SHP77 (cell line): ENCODE data around the gene LPAR5.

Experiments
- DNase-seq, 2 experiments: peaks; one replicate each; lab custom pipeline; 2025; lab: John Stamatoyannopoulos, UW

LPAR5 gene

DNA sequence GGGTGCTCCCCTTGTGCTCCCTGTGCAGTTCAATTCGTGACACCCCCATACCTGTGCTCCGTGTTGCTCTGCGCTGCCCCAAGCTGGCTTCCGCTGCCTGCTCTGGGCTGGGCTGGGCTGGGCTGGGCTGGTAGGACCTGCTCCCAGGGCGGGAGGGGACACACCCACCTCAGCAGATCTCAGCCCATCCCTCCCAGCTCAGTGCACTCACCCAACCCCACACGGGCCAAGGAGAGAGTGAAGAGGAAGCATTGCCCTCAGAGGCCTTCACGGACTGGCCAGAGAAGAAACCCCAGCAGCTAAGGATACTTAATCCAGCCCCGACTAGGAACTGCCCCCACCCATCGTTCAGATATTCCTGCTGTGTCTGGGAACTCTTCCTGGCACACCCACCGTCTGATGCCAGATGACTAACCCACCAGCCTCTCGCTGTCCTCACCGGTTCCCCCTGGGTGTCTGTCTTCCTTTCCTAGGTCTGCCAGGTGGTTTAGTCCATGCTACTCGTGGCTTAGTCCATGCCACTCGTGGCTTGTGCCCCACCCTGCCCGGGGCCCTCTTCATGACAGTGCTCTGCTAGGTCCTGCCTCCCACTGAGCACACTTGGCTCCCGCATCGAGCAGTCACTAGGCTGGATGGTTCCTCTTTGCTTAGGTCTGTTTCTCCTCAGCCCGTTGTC lies at the start of gene LPAR5:
TSS of gene LPAR5 (minus strand) at position 104 of the 676 bp plus-strand sequence. CDS start 14,711 bp downstream, outside the sequence.
- DNase-seq = no peak

DNA sequence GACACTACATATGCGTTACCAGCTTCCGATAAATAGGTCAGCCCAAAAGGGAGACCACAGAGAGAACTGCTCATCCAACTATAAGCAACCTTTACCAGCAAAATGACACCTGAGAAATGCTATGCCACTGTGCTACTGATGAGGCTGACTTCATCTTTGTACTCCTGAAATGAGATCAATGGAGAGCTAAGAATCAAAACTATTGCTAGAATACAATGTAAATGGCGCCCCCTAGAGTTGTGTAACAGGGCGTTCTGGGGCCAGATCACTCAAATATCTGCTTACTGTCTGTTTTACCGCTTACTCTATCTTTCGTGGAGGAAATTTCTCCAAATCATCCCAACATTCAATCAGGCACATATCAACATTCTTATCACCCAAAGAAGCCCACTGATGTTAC lies 48.9 kb upstream of the LPAR5 start:
- no peak for DNase-seq

DNA sequence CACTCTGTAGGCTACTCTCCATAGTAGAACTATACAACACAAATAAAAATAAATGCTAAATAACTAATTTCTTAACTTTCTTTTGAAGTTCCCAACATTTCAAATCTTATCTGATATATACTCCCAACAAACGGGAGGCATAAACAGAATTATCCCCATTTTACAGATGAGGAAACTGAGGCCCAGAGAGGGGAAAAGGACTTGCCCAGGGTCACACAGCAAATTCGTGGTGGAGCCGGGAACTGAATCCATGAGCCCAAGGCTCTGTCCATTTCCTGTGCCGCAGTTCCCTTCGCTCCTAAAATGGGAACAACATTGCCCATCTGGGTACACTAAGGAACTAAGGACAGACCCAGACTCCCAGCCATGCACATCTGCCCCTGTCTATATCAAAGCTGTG lies 41.2 kb upstream of the LPAR5 start:
- no peak for DNase-seq

DNA sequence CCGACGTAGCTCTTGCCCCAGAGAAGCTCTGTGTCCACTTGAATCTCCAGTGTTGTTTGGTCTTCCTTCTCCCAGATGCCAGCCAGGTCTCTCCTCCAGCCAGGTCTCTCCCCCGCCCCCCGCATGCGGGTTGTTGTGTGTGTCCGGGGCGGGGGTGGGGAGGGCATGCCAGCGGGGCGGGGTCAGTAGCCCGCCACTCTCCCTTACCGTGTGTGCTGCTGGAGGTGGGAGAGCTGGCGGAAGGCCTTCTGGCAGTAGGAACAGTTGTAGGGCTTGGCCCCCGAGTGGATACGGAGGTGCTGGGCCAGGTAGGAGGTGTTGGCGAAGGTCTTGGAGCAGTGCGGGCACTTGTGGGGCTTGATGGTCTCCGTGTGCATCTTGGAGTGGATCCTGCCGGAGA lies 36.4 kb upstream of the LPAR5 start:
- no peak for DNase-seq

DNA sequence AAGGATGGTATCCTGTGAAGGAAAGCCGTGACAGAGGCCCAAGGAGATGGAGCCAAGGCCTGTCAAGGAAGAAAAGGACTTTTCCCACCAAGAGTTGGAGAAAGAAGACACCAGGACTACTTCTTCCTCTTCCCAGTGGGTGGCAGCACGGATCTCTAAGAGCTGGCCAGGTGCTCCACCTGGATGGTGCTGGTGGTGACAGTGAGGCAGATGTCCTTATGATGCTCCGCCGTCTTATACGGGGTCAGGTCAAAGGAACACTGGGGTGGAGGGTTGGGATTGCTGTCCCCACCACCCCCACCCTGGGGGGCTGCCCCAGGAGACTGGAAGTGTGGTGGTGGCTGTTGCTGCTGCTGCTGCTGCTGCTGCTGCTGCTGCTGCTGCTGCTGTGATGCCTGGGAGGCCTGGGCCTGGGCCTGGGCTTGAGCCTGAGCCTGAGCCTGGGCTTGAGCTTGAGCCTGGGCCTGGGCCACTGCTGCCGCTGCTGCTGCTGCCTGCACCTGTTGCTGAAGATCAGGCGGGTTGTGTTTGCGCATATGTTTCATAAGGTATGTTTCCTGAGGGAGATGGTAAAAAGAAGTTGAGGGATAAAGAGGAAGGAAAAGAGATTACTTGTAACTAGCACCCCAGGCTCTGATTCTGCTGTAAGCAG lies 31.9 kb upstream of the LPAR5 start:
- no peak for DNase-seq

DNA sequence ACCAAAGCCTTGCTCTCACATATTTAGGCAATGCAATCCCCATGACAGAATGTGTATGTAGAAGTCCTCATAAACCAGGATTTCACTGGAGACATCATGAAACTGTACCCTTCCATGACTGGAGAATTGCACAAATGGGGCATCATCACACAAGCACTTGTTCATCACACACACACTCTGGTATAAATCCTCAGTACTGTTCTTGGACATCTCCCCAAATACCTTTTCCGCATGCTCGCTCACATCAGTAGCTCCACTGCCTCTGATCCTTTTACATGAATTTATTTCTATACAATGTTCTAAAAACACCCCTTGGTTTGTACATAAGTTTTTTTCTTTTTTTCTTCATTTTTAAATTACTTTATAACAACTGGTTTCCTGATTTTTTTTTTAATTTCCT lies 30.5 kb upstream of the LPAR5 start:
- DNase-seq = no peak

DNA sequence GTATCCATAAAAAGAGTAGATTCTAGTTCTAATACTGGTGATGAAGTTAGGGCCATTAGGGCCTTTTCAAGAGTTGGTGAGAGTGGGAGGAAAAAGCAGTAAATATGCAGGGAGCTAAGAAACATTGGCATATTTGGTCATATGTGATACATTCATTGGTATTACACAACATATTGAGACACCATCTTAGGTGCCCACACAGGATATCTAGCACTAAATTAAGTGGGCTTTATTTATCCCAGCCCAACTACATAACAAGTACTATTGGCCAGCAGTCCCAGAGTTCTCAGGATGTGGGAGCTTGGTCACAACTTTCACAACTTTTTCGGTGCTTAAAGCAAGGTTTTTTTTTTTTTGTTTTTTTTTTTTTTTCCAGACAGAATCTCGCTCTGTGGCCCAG lies 29.1 kb upstream of the LPAR5 start:
- DNase-seq = no peak

DNA sequence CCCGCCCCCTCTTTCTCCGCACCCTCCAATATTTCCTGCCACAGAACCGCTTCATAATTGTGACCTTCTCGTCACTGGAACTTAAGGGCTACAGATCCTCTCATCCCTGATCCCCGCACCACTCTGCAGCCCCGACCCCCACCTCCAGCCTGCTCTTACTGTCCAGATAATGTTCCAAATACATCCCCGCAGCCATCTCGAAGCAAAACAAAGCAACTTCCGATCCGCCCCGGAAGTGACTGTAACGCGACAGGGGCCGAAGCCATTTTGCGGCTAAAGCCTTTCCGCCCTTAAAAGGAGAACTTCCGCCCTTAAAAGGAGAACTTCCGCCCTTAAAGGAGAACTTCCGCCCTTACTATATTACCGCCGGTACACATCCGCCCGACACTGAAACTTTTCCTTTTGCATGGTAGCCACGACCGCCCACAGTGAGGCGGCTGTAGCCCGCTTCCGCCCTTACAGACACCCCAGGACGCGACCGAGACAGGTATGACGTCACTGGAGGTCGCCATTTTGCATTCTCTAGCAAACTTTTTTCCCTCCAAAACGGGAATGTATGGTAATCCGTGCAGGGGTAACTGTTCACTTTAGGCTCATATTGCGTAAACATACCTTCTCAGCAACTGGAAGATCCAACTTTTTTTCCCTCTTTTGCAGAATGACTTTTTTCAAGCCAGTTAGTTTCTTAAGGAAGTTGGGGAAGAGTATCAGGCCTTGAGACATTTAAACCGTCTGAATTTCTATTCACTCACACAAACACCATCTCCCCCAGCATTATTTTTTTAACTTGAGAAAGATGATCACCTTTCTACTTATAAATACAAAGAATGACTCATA lies 27.4 kb upstream of the LPAR5 start, which contains the start of gene ING4:
TSS of gene ING4 (minus strand) at position 214 of the 837 bp plus-strand sequence. CDS start at position 196, 18 bp downstream.
- DNase-seq = peak; percentile 88 to 93

DNA sequence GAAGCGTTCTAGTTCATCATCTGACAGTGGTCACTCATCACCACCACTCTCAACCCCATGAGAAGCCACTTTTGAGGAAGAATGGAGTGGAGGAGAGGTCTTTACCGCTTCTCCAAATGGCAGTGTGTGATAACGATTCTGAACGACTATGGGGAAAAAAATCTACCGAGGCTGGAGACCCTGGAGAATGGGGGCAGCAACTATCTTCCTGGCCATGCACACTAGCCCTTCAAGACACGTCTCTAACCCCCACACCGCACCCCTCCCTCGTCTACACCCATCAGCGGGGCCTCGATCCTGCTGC lies 26.8 kb upstream of the LPAR5 start:
- DNase-seq = no peak

DNA sequence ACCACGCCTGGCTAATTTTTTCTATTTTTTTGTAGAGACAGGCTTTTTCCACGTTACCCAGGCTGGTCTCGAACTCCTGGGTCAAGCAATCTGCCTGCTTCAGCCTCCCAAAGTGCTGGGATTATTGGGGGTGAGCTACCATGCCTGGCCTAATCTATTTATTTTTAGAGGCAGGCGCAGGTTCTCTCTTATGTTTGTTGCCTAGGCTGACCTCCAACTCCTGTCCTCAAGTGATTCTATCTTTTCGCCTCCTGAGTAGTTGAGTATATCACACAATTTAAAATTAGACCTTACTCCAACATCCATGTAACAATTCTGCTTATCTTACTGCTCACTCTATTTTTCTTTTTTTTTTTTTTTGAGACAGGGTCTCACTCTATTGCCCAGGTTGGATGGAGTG lies 18.2 kb upstream of the LPAR5 start:
- no peak for DNase-seq

DNA sequence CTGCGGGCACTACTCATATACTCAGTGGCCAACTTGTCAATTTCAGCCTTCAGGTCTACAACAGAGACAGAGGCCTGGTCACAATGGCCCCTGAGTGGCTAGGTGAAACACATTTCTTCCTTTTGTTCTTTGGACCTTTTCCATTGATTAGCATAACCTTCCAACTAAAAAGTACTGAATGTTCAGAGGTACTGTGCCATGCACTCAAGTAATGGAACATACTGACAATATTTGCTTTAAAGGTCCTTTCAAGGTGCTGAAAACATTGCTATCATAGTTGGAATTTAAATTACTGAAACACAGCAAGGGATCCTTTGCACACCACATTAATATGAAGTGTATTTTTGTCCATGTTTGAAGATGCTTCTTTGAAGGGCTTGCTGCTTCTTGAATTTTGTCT lies 17.6 kb upstream of the LPAR5 start:
- no peak for DNase-seq

DNA sequence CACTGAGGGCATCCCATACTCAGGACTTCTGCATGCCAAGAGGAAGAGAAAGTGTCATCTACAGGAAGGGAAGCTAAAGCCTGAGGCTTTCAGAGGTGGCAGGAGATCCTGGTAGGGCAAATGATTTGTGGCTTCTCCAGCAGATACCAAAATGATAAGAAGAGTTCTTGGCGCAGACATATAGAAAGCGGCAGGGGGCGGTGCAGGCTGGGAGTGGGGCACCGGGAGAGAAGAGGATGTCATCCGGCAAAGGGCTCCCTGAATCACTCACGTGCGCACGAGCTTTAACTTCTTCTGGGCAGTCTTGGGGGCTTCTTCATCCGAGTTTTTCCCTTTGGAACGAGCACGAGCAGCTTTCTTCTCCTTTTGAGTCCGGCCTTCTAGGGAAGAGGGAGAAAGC lies 16.6 kb upstream of the LPAR5 start:
- DNase-seq = no peak

DNA sequence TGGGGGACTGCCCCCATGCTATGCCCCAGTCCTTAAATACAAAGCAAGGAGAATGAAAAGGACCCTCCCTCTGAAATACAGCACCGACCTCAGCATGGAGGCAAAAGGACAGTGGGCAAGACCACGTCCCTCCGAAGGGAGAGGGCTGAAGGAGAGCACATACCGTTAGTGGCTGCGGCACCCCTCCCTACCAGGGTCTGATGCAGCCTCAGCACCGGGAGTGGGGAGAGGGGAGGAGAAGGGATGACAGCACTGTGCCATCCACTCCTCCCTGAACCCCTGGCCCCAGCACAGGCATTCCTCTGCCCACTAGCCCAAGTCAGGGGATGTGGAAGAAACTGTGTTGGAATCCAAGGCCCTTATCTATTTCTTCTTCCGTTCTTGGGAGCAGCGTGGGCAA lies 15.1 kb upstream of the LPAR5 start:
- no peak for DNase-seq

DNA sequence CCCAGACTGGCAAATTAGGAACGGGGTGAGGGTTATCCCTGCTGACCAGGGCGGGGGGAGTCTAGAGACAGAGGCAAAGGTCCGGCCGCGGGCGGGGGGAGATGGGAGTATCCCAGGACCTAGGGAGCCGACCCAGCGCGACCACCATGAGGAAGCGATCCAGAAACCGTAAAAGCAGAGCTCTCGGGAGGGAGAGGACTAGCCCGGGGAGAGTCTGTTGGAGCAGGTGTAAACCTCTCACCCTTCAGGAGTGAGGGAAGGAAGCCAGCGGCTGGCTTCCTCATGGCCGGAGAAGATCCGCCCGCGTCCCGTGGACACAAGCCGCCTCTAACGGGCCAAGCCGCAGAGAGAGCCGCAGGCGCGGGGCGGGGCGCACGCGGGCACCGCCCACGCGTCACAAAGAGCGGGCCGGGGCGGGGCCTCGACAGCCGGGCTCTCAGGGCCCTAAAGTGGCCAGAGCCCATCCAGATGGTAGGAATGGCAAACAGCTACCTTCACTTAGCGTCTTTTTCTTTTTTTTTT lies 11.4 kb upstream of the LPAR5 start, which contains the start of gene ACRBP:
TSS of gene ACRBP (minus strand) at position 350 of the 522 bp plus-strand sequence. CDS start at position 284, 66 bp downstream.
- no peak for DNase-seq

DNA sequence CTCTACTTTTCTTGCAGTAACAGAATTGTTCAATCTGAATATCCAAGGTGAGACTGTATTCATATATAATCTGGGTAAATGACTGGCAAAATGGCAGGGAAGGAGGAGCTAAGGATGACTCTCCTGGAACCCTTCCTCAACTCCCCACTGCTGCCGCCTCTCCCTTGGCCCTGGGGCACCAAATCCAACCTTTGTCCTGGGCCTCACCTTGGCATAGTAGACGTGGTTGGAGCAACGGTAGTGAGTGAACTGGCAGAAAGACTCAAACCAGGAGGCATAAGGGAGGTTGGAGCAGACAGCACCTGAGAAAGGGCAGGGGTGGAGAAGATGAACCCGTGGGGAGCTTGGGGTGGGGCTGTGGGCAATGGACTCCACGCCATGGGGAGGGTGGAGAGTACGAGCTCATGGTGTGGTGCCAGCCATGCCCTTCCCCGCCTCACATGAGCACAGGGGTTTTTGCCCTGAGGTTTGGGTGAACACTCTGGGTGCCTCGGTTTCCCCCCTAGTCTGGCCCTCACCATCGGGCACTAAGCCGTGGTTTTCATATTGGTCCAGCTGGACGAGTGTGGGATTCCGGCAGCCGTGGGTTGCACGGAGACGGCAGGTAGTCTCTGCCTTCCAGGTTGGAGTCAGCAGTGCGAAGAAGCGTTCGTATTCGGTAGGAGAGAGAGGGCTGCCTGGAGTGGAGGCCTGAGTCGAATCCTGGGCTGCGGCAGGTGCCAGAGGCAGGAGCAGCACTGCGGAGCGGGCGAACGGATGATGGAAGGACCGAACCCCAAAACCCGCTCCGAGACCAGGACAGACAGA lies 10.7 kb upstream of the LPAR5 start:
- DNase-seq = no peak

DNA sequence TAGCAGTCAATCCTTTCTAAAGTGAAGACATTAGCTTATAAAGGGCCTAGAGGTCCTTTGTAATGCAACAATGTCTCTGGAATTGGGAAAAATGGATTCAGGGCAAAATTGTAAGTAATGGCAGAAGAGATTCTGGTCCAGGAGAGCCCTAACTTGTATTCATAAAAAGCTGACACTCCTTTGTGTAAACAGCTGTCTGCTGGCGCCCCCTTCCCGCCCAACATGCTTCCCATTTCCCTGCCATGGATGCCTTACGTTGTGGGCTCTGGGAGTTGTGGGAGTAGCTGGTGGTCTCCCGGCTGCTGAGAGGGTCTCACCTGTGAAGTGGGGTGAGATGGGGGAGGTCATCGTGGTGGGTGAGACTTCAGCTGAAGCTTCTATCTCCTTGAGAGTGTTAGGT lies 9.1 kb upstream of the LPAR5 start:
- DNase-seq = no peak

DNA sequence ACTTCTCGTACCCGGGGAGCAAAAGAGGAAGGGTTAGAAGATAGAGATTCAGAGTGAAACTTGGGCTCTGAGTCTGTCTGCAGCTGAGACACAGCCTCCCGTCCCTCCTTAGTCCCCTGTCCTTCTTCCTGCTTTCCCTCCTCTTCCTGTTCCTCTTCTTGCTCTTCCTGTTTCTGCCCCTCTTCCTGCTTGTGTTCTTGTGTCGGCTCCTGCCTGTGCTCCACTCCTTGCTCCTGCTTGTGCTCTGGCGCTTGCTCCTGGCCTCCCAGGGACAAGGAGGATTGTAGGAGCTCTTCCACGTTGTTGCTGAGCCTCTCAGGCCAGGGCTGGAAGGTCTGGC lies 8.5 kb upstream of the LPAR5 start:
- DNase-seq = no peak

DNA sequence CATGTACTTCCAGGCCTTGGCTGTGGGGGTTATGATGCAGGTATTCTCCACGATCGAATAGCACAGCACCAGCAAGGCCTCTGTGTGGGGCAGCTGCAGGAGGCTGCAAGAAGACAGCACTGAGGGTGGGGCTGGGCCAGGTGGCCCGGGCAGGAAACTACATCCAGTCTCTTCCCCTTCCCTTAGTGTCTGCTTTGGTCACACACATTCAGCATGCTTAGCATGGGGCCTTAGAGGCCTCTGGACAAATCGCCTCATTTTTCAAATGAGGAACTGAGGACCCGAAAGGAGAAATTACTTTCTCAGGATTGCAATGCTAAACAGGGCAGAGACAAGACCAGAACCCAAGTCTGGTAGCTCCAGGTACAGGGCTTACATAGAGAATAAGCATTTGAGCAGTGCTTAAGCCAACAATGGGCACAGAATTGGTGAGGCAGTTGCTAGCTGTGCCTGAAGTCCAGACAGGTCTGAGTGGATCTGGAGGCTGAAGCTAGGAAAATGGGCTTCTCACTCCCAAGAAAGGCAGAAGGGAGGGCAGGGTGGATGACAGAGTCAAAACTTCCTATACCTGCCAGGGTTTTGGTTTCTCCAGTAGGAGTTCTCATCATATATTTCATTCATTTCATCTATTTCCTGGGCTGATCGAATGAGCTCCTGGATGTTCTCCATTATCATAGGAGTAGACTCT lies 8.0 kb upstream of the LPAR5 start:
- no peak for DNase-seq

DNA sequence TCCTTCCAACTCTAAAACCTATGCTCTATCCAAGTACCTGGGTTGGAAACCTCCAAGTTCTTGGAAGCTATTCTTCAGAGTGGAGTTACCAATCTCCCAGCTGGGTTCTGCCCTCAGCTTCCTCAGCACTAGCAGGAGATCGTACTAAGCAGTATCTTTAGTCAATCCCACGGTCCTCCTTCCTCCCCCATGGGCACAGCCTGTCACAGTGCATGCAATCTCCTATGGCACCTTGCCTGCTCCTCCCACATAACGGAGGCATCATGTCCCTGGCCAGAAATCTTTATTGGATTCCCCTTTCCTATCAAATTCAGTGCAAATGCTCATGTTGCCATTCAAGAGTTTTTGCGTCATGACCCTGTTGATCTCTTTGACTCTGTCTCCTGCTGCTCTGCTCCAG lies 5.4 kb upstream of the LPAR5 start:
- DNase-seq = no peak

DNA sequence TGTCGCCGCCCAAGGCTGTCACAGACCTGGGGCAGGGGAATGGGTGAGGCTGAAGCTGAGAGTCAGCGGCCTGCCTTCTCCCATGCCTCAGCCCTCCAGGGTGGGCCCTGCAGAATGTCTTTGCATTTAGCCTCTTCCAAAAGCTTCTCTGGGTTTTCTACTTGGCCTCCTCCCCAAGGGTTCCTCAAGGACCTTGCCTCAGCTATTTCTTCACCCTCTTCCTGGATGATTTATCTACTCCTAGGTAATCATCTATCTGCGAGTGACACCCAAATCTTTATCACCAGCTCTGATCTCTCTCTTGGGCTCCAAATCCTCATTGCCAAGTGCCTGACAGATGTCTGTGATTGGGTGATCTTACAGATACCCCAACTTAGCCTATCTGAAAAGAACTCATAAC lies 4.7 kb upstream of the LPAR5 start:
- no peak for DNase-seq

DNA sequence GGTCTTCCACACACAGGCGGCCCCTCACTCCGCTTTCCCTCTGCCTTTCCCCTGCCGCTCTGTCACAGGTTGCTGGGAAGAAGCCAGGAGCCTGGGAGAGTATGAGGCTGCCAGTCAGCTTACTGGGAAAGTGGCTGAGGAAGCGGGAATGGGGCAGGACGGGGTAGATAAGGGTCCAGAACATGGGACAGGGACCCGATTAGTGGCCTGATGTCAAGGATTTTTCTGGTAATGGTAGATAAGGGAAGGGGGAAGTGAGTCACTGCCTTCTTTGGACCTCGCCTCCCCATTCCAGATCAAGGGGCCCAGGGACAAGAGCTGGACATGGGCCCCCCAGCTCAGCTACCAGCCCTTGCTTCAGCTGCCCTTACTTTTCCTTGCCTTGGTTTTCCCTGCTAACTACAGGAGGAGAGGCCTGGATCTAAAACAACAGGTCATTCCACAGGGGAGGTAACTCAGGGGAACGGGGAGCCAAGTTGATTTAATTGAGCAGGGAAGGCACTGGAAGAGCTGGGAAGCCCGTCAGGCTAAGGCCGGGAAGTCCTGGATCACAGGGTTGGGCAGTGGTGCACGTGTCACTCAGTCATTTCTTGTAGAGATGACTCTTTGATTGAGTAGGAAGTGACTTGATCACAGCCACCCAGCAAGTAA lies 3.5 kb upstream of the LPAR5 start:
- no peak for DNase-seq
